Bronchial epithelial cell (primary cell): ENCODE data around the gene HS1BP3. TPM values are rescaled to one million over a fixed set of nuclear protein-coding genes. Genes with fewer than 3 reads are reported as not detected.

Experiments
- DNase-seq: peaks from one replicate; pipeline ENCODE4 v3.0.0-alpha.2; 2010; ENCODE audit warnings: low read depth
- FAIRE-seq: peaks from 2 replicates; lab custom pipeline; 2011; peaks lifted over from hg19 to GRCh38; lab: Jason Lieb, UNC
- H3K27me3 ChIP-seq: 2 replicates; pipeline ENCODE4 v1.5.1; 2011; ENCODE audit warnings: low read length; ENCODE audit not compliant: control insufficient read depth, insufficient read depth
- H3K36me3 ChIP-seq: 2 replicates; pipeline ENCODE4 v1.5.1; 2011; ENCODE audit warnings: low read length; ENCODE audit not compliant: control insufficient read depth, insufficient read depth
- H3K4me3 ChIP-seq: 2 replicates; pipeline ENCODE4 v1.5.1; 2011; ENCODE audit warnings: mild to moderate bottlenecking, low read depth, low read length, control low read depth
- total RNA-seq: library from RNA; depleted of rRNA; stranded (reverse); fragments of >200 nt; gene quantifications from 2 replicates; pipeline ENCODE4 v1.2.1, GENCODE V29; 2014
- TF ChIP-seq, protein P1 (sequence below): IDR thresholded peaks from 2 replicates; pipeline ENCODE4 v1.5.1; 2011; ENCODE audit warnings: mild to moderate bottlenecking, moderate library complexity, low read length, control low read depth, inconsistent platforms; ENCODE audit not compliant: insufficient read depth, severe bottlenecking

HS1BP3 gene
- total RNA-seq, 1 donor from 2014 or later: 27.6 TPM

GRCh38 chr2:20657522-20658235, 6.8 kb upstream of the HS1BP3 start:
- H3K4me3 ChIP-seq: no peak overlapping the region
- no peak for DNase-seq
- no peaks in the 10 kb centered on the region for H3K27me3 ChIP-seq
- H3K36me3 ChIP-seq: no peaks in the 10 kb centered on the region
- no peak for FAIRE-seq
- TF ChIP-seq, protein P1, sequence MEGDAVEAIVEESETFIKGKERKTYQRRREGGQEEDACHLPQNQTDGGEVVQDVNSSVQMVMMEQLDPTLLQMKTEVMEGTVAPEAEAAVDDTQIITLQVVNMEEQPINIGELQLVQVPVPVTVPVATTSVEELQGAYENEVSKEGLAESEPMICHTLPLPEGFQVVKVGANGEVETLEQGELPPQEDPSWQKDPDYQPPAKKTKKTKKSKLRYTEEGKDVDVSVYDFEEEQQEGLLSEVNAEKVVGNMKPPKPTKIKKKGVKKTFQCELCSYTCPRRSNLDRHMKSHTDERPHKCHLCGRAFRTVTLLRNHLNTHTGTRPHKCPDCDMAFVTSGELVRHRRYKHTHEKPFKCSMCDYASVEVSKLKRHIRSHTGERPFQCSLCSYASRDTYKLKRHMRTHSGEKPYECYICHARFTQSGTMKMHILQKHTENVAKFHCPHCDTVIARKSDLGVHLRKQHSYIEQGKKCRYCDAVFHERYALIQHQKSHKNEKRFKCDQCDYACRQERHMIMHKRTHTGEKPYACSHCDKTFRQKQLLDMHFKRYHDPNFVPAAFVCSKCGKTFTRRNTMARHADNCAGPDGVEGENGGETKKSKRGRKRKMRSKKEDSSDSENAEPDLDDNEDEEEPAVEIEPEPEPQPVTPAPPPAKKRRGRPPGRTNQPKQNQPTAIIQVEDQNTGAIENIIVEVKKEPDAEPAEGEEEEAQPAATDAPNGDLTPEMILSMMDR: no peak

DNA sequence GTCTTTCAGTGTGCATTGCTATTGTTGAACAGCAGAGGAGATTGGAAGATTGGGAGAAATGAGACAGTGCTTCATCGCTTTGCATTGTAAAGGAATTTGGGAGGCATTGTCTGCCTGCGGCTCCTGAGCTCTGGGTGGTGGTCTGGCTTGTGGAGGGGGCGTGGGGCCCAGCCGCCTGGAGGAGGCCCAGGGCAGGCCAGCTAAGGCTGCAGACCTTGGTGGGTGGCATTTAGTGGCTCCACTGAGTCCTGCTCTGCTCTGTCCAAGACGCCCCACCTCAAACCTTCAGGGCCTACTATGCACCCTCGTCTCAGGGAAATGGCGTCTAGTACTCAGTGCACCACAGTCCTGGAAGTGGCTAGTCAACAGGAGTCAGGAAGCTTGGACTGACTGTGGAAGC, 5.7 kb upstream of the HS1BP3 start:
- TF ChIP-seq, protein P1: no peak
- Histone ChIP-seq H3K36me3 (no peaks in the 10 kb centered on the region), H3K4me3 (no peak overlapping the region), H3K27me3 (no peaks in the 10 kb centered on the region)
- DNase-seq (no peak), FAIRE-seq (no peak)

- Histone ChIP-seq H3K4me3 (no peak overlapping the region), H3K27me3 (no peaks in the 10 kb centered on the region), H3K36me3 (no peaks in the 10 kb centered on the region)
- FAIRE-seq: no peak
- TF ChIP-seq, protein P1: no peak
- DNase-seq: no peak
These were observed 3.6 kb upstream of the HS1BP3 start for GRCh38 chr2:20654535-20654813.

DNA sequence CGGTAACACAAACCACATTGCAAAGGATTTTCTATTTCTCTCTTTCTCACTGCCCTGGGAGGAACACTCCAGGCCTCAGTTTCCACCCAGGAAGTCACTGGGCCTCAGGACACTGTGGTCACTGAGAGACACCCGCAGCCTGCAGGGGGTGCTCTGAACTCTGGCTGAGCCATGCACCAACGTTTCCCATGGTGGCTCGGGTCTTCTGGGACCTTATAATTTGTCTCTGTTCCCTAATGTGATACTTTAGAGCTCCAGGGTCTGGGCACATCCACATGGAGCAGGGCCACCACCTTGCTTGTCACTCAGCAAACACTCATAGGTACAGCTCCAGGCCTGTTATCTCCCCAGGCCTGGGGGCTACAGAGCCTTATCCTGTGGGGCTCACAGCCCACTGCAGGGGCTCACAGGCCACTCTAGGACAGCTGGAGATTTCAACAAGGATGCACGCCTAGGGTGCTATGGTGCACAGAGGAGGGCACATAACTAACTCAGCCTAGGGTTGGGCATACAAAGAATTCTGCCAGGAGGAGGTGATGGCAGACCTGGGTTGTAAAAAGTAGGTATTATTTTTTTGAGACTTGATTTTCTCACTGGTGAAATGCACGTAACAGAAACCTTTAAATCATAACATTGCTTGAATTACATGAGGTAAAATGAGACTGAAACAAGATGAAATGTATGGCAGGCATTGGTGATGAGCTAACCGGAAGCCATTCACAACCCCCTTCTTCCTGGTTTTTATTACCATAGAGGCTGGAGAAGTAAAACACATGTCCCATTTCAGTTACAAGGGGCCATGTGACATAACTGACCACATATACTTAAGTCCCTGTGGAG, 3.0 kb upstream of the HS1BP3 start:
- no peaks in the 10 kb centered on the region for H3K36me3 ChIP-seq
- DNase-seq (no peak), FAIRE-seq (no peak)
- TF ChIP-seq, protein P1: no peak
- H3K27me3 ChIP-seq: no peaks in the 10 kb centered on the region
- H3K4me3 ChIP-seq: no peak overlapping the region

DNA sequence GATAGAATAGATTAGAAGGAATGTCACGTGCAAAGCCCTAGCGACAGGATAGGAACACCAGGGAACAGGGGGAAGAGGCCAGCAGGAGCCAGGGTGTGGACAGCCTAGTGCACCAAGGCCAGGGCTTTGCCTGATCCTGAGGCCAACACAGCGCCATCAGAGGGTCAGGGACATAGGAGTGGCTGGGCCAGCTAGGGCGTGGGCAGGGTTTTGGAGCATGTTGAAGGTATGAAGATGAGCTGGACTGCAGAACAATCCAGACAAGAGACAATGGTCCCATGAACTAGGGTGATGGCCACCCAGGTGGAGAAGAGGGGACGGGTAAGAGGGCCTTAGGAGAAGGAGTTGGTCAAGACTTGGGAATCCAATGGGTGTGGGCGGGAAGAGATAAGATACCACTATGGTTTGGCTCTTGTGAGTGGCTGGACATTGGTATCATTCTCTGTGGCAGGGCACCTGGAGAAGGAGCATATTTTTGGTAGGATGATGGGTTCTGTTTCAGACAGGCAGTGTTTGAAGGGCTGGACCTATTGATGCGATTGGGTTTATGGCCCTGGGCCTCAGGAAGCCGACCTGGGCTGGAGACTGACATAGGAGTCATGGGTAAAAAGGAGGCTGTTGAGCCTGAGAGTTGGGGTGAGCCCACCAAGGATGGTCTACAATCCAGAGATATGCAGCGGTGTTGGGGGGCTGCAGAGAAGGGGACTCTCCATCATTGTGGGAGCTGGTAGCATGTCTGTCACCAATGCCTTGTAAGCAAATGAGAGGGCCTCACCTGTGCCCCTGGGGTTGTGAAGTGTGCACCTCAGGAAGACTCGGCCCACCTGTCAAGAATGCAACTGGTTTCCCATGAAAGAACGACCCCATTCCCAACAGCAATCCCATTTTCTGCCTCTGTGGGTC, 2.0 kb upstream of the HS1BP3 start:
- TF ChIP-seq, protein P1: no peak
- no peak for FAIRE-seq
- Histone ChIP-seq H3K36me3 (no peaks in the 10 kb centered on the region), H3K27me3 (no peaks in the 10 kb centered on the region), H3K4me3 (no peak overlapping the region)
- no peak for DNase-seq
